GM18873 (cell line): Measurements from ENCODE around the gene CNOT9.
A peak's percentile ranks its signal among the peaks of the same experiment; 100 is the strongest.
"Not testable (repeated sequence)": the region's sequence is repeated elsewhere in the genome, so short reads cannot be mapped to it uniquely, and the experiment has no call there.

Experiments
- ATAC-seq: cut with Tn5 transposase; IDR thresholded peaks from one replicate; pipeline ENCODE4 v1.9.1; 2021; ENCODE audit warnings: mild to moderate bottlenecking, moderate library complexity, moderate number of reproducible peaks; ENCODE audit not compliant: unreplicated experiment, low FRiP score

Gene CNOT9, protein sequence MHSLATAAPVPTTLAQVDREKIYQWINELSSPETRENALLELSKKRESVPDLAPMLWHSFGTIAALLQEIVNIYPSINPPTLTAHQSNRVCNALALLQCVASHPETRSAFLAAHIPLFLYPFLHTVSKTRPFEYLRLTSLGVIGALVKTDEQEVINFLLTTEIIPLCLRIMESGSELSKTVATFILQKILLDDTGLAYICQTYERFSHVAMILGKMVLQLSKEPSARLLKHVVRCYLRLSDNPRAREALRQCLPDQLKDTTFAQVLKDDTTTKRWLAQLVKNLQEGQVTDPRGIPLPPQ

DNA sequence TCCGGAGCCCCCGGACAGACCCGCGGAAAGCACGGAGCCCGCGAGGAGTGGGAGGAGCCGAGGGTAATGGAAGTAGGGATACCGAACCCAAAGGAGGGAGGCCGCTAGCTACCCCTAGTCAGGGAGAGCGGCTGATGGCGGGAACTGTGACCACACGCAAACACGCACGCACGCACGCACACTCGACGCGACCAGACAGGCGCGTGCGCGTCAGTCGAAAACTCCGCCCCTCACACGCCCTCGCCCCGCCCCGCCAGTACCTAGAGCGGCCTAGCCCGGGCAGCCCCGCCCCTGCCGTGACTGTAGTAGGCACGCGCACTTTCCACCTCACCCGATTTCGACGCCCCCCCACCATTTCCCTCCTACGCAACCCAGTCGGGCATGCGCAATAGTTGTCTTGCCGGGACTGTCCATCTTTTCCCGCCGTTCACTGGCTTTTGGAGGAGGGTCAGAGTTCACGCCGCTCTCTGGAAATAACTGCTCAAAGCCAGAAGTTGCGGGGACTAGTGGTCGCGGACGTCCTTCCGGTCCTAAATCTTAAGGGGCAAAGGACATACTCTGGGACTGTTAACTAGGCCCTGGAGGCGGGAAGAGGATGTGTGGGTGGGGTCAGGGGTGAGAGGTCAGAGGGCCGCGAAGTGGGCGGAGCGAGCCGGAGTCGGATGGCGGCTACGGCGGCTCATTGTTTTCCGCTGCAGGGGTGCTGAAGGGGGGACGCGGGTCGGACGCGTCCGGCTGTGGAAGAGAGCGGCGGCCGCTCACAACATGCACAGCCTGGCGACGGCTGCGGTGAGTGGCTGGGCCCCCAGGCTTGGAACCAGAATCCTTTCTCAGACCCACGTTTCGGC lies at the start of gene CNOT9, which contains the start of gene USP37:
Gene CNOT9 (plus strand): TSS at position 650 of the 848 bp plus-strand sequence. CDS start 116 bp downstream, at position 766.
Gene USP37 (minus strand): TSS at position 162 of the 848 bp plus-strand sequence. CDS start 9,698 bp downstream, outside the sequence.
- peak; percentile 59 for ATAC-seq

DNA sequence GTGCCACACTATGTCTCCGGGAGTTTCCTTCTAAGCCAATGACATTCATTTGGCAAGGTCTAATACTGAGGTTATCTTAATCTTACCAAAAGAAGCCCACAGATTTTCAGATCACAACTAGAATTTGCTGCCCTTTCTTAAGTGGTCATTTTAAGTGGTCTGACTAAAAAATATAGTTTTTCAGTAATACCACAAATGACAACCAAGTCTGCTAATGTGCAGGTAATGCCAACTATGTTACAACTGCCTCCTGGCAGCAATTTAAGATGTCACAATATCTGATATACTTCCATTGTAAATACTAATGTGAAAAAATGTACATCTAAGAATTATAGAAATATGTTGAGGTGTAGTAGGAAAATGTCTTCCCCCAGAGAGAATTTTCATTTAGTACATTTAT lies 49.8 kb upstream of the CNOT9 start:
- ATAC-seq, result no peak

DNA sequence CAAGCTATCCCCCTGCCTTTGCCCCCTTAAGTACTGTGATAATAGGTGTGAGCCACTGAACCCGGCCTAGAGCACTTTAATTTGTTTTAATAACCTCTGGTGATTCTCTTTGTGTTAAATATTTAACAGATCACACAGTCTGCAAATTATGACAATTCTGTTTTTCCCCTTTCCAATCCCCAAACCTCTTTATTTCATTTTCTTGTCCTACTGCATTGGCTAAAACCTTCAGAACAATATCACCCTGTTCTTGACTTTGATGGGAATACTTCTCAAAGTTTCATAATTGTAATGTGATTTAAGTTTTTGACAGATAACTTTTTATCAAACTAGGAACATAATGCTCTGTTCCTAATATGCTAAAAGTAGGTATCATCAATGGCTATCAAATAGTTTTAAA lies 45.0 kb upstream of the CNOT9 start:
- no peak for ATAC-seq

DNA sequence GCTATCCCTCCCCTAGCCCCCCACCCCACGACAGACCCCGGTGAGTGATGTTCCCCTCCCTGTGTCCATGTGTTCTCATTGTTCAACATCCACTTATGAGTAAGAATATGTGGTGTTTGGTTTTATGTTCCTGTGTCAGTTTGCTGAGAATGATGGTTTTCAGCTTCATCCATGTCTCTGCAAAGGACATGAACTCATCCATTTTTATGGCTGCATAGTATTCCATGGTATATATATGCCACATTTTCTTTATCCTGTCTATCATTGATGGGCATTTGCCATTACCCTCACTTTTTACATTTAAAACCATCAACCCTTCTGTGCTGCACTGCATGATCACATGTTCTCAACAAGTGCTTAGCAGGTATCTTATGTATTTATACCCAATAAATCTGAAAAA lies 40.2 kb upstream of the CNOT9 start:
- not testable (repeated sequence) for ATAC-seq

DNA sequence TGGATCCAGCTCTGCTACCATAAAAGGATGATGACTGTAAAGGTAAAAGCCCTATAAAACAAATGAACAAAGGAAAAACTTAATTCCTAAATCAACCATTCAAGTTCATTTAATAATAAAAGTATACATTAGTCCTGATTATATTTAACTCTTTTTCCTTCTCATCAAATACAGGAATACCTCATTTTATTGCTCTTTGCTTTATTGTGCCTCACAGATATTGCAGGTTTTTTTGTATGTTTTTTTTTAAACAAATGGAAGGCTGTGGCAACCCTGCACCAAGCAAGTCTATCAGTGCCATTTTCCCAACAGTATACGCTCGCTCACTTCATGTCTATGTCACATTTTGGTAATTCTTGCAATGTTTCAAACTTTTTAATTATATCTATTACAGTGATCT lies 38.6 kb upstream of the CNOT9 start:
- ATAC-seq, result no peak

DNA sequence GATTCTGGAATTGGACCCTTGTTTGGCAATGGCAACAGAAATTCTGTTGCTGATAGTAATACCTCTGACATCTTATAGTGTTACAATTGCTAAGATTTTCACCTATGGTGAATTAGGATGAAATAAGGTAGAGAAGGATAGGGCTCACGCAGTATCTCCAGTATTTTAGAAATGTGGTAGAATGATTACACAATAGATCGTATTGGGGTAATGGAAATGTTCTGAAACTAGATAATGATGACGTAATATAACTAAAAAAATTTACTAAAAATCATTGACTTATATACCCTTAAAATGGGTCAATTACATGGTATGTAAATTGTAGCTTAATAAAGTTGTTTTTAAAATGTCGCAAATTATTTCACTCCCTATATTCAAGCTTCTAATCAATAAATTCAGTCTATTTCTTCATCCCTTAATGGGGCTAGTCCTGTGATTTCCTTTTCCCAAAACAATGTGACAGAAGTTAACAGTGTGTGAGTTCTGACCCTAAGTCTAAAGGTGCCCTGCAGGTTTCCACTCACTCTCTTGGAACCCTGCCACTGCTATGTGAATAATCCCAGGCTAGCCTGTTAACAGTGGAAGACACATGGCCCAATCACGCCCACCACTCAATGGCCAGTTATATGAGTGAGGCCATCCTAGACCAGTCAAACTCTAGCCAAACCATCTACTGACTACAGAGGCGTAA lies 31.7 kb upstream of the CNOT9 start:
- ATAC-seq, result no peak

DNA sequence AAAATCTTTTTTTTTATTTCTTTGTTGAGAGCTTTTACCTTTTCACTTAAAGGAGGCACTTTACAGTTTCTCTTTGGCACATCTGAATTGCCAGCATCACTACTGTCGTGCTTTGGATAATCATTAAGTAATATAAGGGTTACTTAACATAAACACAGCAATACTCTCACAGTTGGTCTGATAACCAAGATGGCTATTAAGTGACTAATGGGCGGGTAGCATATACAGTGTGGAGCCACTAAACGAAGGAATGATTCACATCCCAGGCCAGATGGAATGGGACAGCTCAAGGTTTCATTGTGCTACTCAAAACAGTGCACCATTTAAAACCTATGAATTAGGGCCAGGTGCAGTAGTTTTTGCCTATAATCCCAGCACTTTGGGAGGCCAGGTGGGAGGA lies 28.6 kb upstream of the CNOT9 start:
- ATAC-seq, result no peak

DNA sequence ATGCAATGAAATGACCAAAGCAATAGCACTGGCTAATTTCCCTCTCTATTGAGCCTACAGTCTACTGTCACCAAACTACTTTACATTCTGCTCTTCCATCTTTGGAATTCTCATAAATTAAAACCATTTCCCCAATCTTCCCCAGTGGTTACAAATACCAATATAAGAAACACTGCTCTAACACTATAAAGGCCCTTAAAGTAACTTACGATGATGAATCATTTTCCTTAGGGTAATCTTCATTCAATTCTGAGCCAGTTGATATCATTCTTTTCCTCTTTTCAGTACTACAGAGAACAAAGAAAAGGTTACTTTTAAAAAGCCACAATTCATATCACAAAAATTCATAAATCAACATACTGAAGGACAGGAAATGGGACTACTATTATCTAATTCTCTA lies 22.6 kb upstream of the CNOT9 start:
- no peak for ATAC-seq

DNA sequence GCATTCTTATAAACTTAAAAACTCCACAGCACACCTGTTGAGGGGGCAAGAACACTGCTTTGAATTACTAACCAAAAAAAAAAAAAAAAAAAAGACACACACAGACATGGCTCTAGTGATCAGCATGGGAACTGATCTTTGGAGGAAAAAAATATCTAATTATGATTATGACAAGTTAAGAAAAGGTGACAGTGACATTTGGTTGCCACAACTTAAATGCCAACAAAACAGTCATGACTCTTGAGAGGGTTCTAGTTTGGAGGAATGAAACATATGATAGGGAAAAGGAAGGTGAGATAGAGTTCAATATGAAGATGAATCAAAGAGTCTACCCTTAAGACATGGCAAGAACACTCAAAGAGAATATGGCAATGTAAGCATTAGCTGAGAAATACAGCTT lies 21.1 kb upstream of the CNOT9 start:
- ATAC-seq, result no peak

DNA sequence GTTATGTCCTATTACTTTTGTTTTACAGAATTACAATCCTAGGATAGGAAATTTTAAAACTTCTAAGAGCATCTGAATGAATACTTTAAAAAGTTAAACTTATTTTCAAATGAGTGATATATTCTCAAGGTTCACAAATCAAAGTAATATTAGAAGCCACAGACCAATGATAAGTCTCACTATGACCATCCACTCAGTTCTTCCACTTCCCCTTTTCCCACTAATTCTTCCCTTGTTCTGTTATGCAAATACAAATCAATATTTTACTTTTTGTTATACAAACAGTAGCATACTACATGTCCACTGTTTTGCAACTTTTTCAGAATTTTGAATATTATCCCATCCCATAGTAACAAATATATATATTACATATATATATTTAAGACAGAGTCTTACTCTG lies 20.7 kb upstream of the CNOT9 start:
- ATAC-seq, result no peak

DNA sequence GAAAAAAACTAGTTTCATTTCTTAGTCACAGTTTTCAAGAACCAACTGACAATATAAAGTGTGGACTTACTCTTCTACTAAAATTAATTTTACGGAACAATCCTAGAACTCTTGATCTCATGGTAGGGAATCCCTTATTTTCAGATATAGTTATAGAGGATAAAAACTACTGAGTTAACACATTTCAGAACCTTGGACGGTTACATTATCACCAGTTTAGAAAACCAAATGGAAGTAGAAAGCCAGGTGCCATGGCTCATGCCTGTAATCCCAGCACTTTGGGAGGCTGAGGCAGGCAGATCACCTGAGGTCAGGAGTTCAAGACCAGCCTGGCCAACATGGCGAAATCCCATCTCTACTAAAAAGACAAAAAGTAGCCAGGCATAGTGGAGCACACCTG lies 14.4 kb upstream of the CNOT9 start:
- not testable (repeated sequence) for ATAC-seq

DNA sequence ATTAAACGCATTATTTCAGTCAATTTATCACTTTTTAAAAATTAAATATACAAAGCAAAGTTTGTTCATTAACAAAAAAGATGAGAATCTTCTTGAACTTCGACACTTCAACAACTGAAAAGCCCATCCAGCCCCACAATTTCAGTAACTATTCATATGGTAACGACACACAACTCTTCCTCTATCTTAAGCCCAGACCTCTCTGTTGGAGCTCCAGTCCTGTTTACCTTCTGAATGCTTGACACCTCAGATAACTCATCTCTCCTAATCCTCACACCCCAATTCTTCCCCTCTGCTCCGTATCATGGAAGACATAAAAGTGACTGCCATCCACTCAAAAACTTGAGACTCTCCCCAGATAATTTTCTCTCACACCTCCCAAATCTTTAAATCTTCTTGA lies 13.1 kb upstream of the CNOT9 start:
- ATAC-seq, result no peak

DNA sequence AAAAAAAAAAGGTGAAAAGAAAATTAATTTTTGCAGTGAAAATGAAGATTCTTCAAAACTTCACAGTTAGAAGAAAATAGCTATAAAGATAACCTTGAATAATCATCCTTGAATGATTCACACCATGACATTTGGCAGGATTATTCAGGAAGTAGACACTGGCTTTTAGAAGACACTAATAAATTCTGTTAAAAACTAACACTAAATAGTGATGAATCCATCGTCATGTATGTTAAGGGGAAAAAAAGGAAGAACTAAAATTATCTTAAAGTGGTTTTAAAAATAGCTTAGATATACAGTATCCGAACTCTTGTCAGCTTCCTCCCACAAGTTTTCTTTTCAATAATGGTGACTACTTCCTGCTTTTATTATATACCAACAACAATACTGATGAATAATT lies 10.7 kb upstream of the CNOT9 start:
- ATAC-seq, result no peak

DNA sequence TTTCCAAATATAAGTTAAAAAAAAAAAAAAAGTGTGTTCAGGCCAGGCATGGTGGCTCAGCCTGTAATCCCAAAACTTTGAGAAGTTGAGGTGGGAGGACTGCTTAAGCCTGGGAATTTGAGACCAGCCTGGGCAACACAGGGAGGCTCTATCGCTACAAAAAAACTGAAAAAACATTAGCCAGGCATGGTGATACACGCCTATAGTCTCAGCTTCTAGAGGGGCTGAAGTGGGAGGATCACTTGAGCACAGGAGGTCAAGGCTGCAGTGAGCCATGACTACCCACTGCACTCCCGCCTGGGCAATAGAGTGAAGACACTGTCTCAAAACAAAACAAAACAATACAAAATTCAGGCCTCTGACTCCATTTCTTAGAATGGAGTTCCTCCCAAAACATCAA lies 9.7 kb upstream of the CNOT9 start:
- no peak for ATAC-seq

DNA sequence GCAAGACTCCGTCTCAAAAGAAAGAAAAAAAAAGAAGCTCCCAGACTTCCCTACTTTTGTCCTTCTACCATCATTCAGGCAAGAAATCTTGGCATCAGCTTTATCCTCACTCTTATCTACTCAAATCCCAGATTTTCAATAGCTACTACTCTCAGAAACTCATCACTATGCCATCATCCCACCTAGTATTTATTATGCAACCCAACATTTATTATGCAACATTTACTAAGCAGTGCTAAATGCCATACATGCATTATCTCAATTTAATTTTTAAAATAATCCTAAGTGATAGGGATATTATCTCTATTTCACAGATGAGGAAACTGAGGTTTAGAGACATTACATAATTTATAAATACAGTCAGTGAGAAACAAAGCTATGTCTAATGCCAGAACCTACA lies 4.6 kb upstream of the CNOT9 start:
- no peak for ATAC-seq

DNA sequence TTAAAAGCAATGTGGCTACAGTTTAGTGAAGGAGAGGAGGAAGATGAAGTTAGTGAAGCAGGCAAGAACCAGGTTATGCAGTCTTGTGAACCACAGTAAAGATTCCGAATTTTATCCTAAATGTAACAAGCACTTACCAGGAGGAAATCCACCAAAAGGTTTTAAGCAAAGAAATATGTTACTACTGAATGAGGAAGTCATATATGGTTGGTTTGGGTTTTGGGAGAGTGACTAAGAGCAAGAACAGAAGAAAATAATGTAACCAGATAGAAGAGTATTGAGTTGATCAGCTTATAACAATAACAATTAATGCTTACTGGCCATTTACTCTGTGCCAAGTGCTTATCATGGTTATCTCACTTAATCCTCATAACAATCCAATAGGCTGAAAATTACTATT lies 2.3 kb upstream of the CNOT9 start:
- ATAC-seq, result no peak

DNA sequence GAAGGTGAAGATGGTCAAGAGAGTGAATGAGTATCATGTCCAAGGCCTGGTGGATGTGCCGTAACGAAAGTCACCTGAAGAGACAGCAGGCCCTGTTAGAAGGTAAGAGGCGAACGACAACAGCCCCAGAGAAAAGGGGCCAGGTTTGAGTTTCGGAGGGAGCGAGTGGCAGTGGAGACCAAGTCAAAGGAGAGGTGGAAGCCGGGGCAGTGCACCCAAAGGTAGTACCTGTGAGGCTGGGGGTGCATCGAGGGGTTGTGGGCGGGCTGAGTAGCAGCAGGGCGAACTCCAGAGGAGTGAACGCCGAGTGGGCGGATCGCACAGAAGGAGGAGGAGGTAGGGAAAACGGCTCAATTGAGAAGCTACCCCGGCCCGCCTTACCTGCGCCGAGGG lies 846 bp upstream of the CNOT9 start:
- peak; percentile 30 for ATAC-seq

DNA sequence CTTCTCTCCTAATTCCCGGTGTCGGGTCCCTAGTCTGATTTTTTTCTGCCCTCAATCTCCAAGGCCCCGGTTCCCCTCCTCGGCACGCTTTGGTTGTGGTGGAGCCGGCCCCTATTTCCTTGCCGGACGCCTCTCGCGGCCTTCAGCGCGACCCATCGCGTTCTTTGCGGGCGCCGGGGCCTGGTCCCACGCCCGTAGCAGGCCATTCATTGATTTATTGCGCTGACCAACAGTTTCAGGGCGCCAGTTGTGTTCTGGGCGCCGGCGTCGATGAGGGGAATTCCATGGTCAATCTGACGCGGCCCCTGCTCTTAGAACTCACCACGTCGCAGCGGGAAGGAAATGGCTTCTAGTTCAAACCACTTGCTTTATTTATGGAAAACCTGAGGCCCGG lies 396 bp downstream of the CNOT9 start:
- peak; percentile 21 for ATAC-seq

DNA sequence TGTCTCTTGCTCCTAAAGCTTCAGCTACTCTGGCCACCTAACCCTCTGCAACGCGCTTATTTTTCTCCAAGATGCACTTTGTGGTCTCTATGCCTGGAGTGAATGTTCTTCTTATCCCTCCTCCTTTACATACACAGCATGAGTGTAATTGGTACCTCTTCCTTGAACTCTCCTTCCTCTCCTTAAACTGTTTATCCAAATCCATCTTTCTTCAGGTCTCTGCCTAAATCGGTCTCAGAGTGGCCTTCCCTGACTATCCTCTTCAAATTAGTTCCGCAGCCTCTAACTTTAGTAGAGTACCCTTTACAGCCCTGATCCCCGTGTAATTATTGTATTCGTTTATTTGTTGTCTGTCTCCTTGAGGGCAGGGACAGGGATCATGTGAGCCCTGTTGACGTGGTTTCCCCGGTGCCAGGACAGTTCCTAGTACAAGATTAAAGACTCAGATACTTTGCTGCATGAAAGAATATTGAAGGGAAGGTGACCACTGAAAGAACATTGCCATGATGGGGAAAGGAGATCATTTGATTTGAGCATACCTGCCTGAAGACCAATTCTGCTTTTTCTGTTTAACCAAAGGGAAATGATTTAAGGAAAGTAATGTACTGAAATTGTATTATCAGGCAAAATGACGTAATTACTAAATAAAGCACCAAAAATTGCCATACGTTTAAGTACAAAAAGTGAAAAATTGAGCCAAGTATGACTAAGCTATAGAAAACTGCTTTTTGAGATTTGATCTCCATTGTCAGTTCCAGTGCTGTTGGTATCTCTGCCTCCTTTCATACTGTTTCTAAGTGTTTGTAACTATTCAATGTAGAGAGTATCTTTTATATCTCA lies 1.2 kb downstream of the CNOT9 start:
- no peak for ATAC-seq

DNA sequence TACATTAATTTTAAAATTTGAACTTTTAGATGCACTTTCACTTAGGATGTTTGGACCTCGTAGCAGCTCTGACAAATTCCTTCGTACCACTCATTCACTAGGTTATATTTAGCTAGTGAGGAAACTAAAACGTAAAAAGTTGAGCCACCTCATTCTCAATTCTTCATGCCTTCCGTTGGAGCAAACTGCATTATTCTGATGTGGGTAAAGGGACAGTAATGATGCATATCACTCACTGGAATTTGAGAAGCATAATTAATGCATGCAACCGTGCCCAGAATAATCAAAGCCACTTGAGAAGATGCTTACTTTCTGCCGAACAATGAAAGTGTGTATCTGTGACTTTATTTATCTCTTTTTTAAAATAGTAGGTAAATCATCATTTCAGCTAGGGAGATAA lies 2.2 kb downstream of the CNOT9 start:
- ATAC-seq, result no peak
